ENCODE data around the gene RPS19BP1.

DNA sequence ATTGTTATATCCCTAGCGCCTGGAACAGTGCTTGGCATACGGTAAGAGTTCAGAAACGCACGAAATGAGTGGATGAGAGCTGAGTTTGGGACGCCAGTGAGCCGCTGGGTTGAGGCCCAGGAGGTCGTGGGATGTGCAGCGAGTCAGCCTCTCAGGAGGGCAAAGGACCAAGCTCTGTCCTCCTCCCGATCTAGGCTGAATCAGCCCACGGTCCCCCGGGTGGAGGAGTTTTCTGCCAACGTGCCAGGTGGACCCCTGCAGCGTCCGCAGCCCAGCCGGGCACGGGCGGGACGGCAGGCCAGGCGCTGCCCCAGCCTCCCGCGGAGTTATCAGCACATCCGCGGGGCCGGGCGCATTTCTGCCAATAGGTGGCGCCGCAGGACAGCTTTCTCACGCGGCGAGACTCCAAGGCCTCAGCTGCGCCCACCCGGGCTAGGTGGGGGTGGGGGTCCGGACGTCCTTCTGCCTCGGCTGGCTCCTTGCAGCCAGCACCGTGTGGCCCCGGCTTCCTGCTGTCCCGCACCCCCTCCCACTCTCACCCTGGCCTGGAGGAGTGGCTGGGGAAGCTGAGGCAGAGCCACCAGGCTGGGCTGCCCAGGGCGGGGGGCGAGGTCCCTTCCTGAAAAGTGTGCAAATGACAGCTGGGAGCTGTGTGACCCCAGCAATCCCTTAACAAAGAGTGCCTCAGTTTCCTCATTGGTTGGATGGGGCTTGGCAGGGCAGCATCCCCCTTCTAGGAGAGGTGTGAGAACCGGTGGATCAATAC lies 2.2 kb upstream of the RPS19BP1 start:
- TF ChIP-seq, protein P1, sequence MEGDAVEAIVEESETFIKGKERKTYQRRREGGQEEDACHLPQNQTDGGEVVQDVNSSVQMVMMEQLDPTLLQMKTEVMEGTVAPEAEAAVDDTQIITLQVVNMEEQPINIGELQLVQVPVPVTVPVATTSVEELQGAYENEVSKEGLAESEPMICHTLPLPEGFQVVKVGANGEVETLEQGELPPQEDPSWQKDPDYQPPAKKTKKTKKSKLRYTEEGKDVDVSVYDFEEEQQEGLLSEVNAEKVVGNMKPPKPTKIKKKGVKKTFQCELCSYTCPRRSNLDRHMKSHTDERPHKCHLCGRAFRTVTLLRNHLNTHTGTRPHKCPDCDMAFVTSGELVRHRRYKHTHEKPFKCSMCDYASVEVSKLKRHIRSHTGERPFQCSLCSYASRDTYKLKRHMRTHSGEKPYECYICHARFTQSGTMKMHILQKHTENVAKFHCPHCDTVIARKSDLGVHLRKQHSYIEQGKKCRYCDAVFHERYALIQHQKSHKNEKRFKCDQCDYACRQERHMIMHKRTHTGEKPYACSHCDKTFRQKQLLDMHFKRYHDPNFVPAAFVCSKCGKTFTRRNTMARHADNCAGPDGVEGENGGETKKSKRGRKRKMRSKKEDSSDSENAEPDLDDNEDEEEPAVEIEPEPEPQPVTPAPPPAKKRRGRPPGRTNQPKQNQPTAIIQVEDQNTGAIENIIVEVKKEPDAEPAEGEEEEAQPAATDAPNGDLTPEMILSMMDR (IDR thresholded peaks at IDR 0.05): peak; percentile 94
- no peak for TF ChIP-seq CBFB (CRISPR knock-in tag; IDR thresholded peaks at IDR 0.05; ENCODE audit: low read depth)
- no peak for TF ChIP-seq ELF4 (CRISPR knock-in tag; IDR thresholded peaks at IDR 0.05; ENCODE audit: low read depth)
- TF ChIP-seq, protein P2, sequence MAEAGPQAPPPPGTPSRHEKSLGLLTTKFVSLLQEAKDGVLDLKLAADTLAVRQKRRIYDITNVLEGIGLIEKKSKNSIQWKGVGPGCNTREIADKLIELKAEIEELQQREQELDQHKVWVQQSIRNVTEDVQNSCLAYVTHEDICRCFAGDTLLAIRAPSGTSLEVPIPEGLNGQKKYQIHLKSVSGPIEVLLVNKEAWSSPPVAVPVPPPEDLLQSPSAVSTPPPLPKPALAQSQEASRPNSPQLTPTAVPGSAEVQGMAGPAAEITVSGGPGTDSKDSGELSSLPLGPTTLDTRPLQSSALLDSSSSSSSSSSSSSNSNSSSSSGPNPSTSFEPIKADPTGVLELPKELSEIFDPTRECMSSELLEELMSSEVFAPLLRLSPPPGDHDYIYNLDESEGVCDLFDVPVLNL (CRISPR knock-in tag; IDR thresholded peaks at IDR 0.05; ENCODE audit: borderline replicate concordance, low read depth): no peak
- TF ChIP-seq, protein P3, sequence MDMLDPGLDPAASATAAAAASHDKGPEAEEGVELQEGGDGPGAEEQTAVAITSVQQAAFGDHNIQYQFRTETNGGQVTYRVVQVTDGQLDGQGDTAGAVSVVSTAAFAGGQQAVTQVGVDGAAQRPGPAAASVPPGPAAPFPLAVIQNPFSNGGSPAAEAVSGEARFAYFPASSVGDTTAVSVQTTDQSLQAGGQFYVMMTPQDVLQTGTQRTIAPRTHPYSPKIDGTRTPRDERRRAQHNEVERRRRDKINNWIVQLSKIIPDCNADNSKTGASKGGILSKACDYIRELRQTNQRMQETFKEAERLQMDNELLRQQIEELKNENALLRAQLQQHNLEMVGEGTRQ (CRISPR knock-in tag; IDR thresholded peaks at IDR 0.05): no peak
- TF ChIP-seq GABPB1 (CRISPR knock-in tag; IDR thresholded peaks at IDR 0.05): no peak
- no peak for TF ChIP-seq ZNF138 (CRISPR knock-in tag; conservative IDR thresholded peaks at IDR 0.05)
- TF ChIP-seq, protein P4, sequence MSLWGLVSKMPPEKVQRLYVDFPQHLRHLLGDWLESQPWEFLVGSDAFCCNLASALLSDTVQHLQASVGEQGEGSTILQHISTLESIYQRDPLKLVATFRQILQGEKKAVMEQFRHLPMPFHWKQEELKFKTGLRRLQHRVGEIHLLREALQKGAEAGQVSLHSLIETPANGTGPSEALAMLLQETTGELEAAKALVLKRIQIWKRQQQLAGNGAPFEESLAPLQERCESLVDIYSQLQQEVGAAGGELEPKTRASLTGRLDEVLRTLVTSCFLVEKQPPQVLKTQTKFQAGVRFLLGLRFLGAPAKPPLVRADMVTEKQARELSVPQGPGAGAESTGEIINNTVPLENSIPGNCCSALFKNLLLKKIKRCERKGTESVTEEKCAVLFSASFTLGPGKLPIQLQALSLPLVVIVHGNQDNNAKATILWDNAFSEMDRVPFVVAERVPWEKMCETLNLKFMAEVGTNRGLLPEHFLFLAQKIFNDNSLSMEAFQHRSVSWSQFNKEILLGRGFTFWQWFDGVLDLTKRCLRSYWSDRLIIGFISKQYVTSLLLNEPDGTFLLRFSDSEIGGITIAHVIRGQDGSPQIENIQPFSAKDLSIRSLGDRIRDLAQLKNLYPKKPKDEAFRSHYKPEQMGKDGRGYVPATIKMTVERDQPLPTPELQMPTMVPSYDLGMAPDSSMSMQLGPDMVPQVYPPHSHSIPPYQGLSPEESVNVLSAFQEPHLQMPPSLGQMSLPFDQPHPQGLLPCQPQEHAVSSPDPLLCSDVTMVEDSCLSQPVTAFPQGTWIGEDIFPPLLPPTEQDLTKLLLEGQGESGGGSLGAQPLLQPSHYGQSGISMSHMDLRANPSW (CRISPR knock-in tag; conservative IDR thresholded peaks at IDR 0.05; ENCODE audit: low read depth): no peak
- TF ChIP-seq CREB1 (CRISPR knock-in tag; IDR thresholded peaks at IDR 0.05): no peak
- peak; percentile 60; the same call in 1 of the 2 replicates for TF ChIP-seq ZNF232 (CRISPR knock-in tag; IDR thresholded peaks at IDR 0.05)

All from WTC11 (cell line).